ENCODE results near the gene SLC5A9.

DNA sequence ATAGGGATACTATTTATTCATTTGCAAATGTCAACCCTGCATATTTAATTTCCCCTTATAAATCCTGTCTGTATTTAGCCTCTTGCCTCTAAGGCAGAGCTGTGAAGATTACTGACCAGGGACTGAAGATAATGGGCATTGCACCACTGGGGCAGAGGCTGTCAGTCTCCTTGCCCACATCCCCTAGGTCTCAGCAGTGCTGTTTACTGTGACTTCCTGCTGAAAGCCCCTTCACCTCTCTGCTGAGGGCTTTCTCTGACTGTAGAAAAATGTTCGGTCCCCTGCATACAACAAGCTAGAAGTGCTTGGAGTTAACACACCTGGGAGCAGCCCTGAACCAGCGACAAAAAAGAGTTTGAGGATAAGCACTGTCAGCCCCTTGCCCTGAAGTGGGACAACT lies 28.8 kb downstream of the SLC5A9 start:
- TF ChIP-seq CTCF (IDR thresholded peaks at IDR 0.05) (no peak), EZH2 (IDR thresholded peaks at IDR 0.05; ENCODE audit: borderline replicate concordance, insufficient read depth, low read depth, low read length, poor library complexity, severe bottlenecking) (no peak)

Measured in B cell (primary cell).